GM21360 (cell line): ENCODE measurements around the gene ZKSCAN3.
"Not testable (repeated sequence)": the region's sequence is repeated elsewhere in the genome, so short reads cannot be mapped to it uniquely, and the experiment has no call there.

Experiments used
- ATAC-seq: cut with Tn5 transposase; IDR thresholded peaks from one replicate; pipeline ENCODE4 v1.9.1; 2021; ENCODE audit warnings: mild to moderate bottlenecking, moderate library complexity; ENCODE audit not compliant: unreplicated experiment

ZKSCAN3 gene

DNA sequence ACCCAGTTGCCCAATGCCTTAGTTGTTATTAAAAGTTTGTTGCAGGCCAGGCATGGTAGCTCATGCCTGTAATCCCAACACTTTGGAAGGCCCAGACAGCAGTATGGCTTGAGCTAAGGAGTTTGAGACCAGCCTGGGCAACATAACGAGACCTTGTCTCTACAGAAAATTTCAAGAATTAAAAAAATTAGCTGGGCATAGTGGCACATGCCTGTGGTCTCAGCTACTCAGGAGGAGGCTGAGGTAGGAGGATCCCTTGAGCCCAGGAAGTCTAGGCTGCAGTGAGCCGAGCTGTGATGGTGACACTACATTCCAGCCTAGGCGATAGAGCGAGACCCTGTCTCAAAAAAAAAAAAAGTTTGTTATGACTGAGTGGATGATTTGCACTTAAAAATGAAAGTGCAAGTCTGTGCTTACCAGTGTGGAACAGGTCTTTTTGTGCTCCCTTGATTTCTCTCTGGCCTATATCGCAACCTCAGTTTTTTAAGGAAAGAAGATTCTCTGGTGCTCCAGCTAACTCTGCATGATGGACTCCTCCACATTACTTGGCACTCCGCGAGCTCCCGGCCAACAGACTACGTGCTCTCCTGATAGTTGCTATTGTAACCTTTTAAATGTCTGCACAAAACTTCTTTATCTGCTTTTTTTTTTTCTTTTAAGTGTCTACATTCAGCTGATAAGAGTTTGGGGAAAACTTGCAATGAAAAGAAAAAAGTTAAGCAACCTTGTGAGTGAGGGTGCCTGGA lies 22.1 kb downstream of the ZKSCAN3 start:
- peak; percentile 80 for ATAC-seq

- no peak for ATAC-seq
Observed at GRCh38 chr6:28373925-28374324, 24.2 kb downstream of the ZKSCAN3 start.

GRCh38 chr6:28377879-28378278 lies 28.1 kb downstream of the ZKSCAN3 start:
- ATAC-seq, result no peak

- ATAC-seq, result no peak
Observed at GRCh38 chr6:28378644-28379043, 28.9 kb downstream of the ZKSCAN3 start.

- ATAC-seq, result no peak
Observed at GRCh38 chr6:28380381-28380780, 30.6 kb downstream of the ZKSCAN3 start.

- peak; percentile 91 for ATAC-seq
Observed at GRCh38 chr6:28383235-28384142, 33.7 kb downstream of the ZKSCAN3 start.

GRCh38 chr6:28384143-28384533 lies 34.4 kb downstream of the ZKSCAN3 start:
- ATAC-seq, result no peak

- no peak for ATAC-seq
Observed at GRCh38 chr6:28390688-28391087, 40.9 kb downstream of the ZKSCAN3 start.

DNA sequence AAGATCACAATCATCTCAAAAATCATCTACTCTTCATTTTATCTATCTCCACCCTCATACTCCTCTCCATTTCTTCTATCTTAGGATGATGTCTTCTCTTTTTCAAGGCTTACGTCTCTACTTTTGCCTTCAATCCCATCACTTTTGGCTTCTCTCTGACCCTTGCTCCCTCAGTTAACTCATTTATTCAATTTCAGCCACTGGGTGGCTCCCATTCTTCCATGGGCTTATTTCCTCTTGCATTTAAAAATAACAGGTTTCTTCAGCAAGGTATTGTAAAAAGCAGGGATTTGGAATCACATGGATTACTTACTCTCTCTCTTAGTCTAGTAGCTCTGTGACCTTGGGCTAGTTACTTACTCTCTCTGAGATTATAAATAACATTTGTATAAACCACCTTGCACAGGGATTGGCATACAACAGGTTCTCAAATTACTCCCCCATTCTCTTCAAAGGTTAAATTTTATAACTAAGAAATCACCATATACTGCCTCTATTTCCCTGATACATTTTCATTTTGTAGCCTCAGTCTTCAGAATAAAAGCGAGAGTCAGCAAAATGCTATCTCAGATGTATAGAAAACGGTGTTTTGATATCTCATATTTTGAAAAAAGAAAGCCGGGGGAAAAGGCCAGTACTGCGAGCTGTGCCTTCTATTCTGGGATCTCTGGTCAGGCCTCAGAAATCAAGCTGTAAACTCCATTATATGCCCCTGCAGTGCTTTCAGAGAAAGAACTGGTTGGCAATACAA lies 44.3 kb downstream of the ZKSCAN3 start:
- ATAC-seq, result no peak

DNA sequence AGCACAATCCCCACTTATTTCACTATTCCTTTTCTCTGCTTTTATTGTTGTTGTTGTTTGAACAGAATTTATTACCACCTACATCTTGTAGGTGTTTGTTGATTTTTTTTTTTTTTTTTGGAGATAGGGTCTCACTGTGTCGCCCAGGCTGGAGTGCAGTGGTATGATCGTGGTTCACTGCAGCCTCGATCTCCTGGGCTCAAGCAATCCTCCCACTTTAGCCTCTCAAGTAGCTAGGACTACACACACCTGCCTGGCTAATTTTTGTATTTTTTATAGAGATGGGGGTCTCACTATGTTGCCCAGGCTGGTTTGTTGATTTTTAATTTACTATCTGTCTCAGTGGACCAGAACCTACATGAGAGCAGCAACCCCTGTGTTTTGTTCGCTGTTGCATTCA lies 46.2 kb downstream of the ZKSCAN3 start:
- ATAC-seq, result no peak

GRCh38 chr6:28399350-28400121 lies 49.8 kb downstream of the ZKSCAN3 start, which contains the start of gene ZSCAN12:
Gene ZSCAN12, minus strand, starts transcription at chr6:28399747. Its CDS starts 1,342 bp downstream, at chr6:28398405.
- peak; percentile 76 for ATAC-seq

DNA sequence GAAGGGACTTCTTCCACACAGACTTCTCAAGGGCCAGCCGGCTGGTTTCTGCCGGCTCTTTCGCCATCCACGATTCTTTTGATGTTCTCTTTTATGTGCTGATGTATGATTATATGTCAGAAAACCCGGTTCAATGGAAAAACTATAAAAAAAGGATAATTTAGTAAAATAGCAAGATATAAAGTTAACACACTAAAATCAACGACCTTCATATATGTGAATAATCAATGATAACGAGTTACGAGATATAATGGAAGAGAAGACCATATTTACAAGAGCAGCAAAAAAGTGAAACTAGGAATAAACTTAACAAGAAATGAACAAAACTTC lies 50.3 kb downstream of the ZKSCAN3 start:
- ATAC-seq, result no peak

DNA sequence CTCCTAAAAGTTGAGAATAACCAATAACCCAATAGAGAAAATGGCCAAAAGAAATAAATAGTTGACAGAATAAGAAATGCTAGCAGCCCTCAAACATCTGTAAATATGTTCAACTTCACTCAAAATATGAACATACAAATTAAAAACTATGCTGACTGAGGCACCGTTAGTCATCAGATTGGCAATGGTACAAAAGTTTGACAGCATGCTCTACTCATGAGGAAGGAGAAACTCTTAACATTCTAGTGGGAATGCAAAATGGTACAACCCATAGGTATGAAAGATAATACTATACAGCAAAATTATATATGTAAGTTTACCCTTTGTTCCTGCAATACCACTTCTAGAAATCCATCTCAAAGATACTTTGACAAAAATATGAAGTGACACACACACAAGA lies 51.4 kb downstream of the ZKSCAN3 start:
- no peak for ATAC-seq

DNA sequence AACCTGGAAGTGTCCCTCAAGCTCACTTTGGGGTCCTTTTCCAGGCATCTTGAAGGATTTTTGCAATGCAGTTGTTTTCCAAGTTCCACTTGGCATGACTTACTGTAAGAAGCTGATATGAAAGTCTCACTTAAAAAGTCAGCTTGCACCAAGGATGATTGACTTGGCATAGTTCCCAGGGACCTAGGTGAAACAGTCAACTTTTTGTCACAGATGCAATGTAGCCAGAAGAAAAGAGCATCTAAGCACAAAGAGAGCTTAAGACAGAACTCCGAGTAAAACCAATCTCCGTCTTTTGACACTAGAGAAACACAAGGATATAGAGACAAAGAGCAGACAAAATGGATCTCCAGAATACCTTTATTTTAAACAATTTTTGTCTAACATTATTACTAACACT lies 52.5 kb downstream of the ZKSCAN3 start:
- ATAC-seq, result no peak

- not testable (repeated sequence) for ATAC-seq
Observed at GRCh38 chr6:28403923-28404322, 54.2 kb downstream of the ZKSCAN3 start.

DNA sequence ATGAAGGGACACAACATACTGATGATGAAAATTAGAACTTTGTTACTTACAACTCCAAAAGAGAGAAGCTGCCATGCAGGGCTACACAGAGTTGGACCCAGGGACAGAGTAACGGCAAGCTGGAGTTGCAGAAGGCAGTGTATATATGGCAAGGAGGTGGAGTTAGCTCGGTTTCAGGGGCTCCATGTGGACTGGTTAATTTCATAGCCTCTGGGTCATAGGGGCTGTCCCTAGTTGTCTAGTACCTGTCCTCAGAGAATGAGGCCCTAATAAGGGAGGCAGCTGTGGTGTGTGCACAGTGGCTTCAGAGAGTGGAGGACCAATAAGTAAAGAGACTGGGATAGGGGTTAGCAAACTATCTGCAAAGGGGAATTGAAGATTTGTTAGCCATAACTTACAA lies 57.7 kb downstream of the ZKSCAN3 start:
- no peak for ATAC-seq

DNA sequence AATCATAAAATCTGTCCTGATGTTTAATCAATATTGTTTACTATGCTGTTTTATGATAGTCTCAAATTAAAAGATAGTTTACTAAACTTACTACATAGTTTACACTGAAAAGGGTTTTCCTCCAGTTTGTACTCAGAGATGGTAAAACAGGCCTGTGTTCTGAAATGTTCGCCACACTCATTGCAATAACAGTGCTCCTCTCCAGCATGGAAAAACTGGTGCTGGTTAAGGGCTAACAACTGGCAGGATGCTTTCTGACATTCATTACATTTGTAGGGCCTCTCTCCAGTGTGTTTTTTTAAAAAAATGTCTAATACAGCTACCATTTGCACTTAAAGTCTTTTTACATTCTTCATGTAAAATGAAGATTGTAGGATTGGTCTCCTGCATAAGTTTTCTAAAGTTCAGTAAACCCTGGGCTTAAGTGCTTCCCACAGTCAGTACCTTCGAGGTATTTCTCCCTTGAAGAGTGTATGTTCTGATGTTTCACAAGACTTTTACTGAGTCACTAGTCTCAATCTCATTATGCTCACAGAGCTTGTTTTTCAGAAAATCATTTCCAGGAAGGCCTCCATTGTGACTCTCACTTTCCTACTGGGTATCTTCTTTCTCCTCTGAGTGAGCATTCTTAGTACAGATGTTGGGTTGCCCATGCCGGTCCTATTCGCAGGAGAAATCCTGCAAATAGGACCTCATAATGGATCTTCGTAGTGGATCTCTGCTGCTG lies 58.5 kb downstream of the ZKSCAN3 start:
- no peak for ATAC-seq

DNA sequence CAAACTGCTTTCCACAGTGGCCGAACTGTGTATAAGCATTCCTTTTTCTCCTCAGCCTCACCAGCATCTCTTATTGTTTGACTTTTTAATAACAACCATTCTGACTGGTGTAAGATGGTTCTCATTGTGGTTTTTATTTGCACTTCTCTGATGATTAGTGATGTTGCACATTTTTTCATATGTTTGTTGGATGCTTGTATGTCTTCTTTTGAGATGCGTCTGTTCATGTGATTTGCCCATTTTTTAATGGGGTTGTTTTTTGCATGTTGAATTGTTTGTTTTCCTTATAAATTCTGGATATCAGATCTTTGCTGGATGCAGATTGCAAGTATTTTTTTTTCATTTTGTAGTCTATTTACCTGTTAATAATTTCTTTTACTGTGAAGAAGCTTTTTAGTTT lies 61.0 kb downstream of the ZKSCAN3 start:
- ATAC-seq, result no peak

DNA sequence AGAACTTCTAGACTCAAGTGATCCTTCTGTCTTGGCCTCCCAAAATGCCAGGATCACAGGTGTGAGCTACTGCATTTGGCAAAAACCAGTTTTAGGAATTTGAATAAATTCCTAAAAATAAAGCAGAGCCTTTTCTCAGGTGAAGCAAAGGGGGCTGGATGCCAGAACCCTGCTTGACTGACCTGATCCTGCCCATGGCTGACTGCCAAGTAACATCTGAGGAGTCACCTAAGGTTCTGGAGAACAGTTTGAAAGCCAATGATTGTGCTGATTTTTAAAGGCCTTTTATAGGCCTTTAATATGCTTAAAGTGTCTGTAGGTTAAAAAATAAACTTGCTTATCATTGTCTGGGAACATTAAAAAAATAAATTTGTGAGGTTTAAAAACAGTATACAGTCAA lies 63.9 kb downstream of the ZKSCAN3 start:
- ATAC-seq, result no peak
